Astrocyte of the spinal cord (primary cell): ENCODE measurements around the gene FLT4.
"Not testable (repeated sequence)": the region's sequence is repeated elsewhere in the genome, so short reads cannot be mapped to it uniquely, and the experiment has no call there.

Source experiments
- DNase-seq: peaks from one replicate; pipeline ENCODE4 v3.0.0; 2011; ENCODE audit warnings: low read depth, low spot score
- H3K4me3 ChIP-seq: 2 replicates; pipeline ENCODE4 v1.5.1; 2011; ENCODE audit warnings: low read depth, mild to moderate bottlenecking, low read length, moderate library complexity
- in situ Hi-C: cut with HindIII; loops from 2 replicates; pipeline ENCODE4 v1.10.0; 2017; ENCODE audit warnings: low sequenced_read_pairs
- TF ChIP-seq, protein P1 (sequence below): IDR thresholded peaks from 2 replicates; pipeline ENCODE4 v1.5.1; 2012; ENCODE audit warnings: low read depth, mild to moderate bottlenecking, low read length, inconsistent platforms

FLT4 gene

DNA sequence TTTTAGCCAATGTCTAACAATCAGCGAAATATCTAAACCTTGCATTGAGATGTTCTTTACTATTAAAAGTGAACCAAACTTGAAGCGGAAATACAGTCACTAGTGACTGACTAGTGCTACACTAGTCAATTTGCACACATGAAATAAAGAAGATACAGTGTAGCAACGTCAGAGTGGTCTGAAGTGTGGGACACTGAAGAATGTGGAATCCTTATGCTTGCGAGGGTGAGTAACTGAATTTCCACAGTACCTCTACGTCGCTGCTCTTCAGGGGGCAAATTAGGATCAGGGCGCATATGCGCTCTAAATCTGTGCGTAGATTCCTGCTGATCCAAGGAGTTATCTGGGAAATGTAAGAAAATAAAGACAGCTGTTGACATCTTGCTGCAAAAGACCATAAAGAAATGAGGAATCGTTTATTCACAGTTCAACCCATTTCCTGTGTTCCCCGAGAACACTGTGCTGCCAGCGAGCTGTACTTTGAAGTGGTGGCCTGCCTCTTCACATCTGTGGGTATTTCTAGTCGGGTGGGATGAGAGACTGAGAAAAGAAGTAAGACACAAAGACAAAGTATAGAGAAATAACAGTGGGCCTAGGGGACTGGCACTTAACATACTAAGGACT is 39.8 kb upstream of the FLT4 start:
- no peak overlapping the region for H3K4me3 ChIP-seq
- in situ Hi-C loops, result no loop called here
- no peak for DNase-seq
- TF ChIP-seq, protein P1, sequence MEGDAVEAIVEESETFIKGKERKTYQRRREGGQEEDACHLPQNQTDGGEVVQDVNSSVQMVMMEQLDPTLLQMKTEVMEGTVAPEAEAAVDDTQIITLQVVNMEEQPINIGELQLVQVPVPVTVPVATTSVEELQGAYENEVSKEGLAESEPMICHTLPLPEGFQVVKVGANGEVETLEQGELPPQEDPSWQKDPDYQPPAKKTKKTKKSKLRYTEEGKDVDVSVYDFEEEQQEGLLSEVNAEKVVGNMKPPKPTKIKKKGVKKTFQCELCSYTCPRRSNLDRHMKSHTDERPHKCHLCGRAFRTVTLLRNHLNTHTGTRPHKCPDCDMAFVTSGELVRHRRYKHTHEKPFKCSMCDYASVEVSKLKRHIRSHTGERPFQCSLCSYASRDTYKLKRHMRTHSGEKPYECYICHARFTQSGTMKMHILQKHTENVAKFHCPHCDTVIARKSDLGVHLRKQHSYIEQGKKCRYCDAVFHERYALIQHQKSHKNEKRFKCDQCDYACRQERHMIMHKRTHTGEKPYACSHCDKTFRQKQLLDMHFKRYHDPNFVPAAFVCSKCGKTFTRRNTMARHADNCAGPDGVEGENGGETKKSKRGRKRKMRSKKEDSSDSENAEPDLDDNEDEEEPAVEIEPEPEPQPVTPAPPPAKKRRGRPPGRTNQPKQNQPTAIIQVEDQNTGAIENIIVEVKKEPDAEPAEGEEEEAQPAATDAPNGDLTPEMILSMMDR, result no peak

DNA sequence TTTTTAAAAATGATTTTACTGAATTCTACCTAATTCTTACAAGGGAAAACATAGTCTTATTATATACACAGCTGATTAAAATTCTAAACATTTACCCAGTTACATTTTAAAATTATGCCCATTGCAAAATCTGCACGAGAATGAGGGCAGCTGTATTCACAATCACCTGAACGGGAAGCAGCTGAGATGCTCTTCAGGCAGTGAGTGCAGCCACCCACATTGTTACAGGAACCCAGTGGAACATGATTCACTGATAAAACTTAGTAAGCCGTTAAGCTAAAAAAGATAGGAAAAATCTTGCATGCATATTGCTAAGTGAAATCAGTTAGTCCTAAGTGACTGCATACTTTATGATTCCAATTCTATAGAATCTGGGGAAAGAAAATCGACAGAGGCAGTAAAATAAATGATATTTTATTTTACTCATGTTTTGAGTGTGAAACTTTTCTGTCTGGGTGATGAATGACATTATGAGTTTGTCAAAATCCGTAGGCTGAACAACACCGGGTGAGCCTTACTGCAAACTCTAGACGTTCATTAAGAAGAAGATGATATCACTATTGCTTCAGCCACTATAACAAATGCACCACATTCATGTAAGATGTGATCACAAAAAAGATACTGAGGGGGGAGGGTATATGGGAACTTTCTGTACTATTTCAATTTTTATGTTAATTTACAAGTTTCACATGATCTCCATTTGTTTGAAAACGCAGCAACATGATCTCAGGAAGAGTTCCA is 39.1 kb upstream of the FLT4 start:
- TF ChIP-seq, protein P1, result no peak
- in situ Hi-C loops, result no loop called here
- no peak for DNase-seq
- no peak overlapping the region for H3K4me3 ChIP-seq

DNA sequence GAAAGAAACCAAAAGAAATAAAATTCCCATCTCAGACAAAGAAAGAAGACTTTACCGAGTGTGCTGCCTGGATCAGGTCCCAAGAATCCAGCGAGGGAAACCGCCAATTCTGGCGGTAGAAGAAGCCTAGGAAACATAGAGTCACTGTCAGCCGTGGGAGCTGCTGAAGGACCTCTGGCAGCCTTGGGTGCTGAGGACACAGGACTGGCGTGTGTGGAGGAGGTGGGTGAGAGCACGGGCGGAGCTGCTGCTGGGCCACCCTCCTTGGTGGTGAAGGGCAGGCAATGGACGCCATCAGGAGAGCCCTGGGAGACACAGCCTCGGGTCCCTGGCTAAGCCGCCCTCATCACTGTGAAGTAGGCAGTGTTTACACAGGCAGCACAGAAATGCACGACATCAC is 37.4 kb upstream of the FLT4 start:
- H3K4me3 ChIP-seq, in situ Hi-C loops, DNase-seq: not testable (repeated sequence)

DNA sequence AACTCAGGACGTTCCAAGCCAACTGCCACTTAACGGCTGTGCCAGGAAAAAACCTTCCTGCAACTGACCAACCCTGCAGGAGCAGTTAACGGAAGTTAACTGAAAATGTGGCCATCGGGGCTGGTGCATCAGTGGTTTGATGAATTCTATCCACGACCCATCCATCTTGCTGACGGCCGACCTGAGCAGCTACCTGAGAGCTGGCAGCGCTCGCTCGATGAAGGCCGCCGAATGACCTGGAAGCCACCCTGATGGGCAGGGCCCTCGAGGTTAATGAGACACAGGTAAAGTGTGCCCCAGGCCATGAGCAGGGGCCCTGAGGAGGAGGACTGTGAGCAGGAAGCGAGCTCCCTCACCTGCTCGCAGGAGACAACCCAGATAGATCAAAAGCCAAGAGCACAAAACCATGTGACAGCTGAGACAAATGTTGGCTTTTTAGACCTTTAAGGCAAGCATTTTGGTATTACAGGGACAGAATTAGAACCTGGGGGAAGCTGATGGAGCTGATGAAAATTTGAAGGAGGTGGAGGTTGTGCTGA is 35.3 kb upstream of the FLT4 start:
- TF ChIP-seq, protein P1, result no peak
- no peak overlapping the region for H3K4me3 ChIP-seq
- DNase-seq, result no peak
- in situ Hi-C loops, result no loop called here

DNA sequence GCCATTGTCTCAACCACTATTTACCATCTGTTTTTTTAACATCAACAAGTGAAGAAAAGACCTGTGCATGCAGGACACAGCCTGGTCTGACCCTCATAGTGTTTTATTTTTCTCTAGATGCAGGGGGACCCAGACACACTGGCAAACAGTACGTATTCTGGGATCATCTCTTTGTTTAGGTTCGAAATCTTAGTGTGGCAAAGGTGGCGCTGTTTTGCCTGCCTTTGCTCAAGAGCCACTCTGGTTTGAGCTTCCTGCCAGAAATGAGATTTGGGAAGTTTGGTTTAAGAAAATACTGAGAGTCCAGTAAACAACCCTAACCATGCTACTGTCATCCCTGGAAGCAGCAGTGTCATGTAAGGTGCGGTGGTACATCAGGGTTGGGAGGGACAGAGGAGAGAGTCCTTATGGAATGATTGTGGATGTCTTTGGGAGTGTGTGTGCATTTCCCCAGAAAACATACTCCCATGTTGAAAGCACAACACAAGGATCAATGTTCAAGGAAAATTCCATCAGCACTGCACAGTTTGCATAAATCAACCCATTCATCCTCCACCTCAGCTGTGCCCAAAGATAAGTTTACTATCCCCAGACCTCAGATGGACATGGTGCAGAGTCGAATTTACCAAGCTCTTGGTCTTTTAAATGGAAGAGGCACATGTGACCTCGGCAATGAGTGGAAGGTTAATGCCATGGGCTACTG is 34.0 kb upstream of the FLT4 start:
- no peak for DNase-seq
- no peak overlapping the region for H3K4me3 ChIP-seq
- TF ChIP-seq, protein P1, result no peak
- in situ Hi-C loops, result no loop called here

DNA sequence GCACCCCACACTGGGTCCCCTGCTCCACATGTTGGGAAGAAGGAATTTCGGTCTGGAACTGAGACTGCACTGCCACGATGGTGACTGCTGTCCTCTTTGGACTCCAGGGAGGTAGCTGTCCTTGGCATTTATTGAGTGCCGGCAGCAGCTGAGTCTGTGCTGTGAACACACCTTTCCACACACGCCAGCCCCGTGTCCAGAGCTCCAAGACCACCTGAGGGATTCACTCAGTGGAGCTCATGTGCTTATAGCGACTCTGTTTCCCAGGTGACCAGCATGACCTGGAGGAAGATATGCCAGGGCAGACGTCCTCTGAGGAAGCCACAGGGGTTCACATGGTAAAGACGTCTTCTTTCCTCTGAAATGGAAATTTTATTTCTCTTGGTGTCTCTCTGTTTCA is 33.2 kb upstream of the FLT4 start:
- TF ChIP-seq, protein P1, result no peak
- no peak overlapping the region for H3K4me3 ChIP-seq
- no peak for DNase-seq
- in situ Hi-C loops, result no loop called here

DNA sequence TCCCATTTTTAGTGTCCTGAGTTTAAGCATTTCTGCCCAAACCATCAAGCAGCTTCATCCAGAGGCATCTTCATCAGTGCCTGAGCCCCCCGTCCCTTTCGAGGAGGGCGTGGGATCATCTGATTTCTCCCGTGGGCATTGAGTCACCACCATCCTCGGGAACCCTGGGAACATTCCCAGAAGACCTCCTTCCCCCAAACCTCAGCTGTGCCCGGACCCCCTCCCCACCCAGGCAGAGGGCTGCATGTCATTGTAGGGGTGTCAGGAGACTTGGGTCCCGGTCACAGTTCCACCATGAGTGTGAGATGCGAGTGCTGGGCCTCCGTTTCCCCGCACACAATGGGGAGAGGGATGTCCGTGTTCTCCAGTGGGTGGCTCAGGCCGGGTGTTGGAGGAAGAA is 32.6 kb upstream of the FLT4 start:
- DNase-seq, in situ Hi-C loops, H3K4me3 ChIP-seq: not testable (repeated sequence)

DNA sequence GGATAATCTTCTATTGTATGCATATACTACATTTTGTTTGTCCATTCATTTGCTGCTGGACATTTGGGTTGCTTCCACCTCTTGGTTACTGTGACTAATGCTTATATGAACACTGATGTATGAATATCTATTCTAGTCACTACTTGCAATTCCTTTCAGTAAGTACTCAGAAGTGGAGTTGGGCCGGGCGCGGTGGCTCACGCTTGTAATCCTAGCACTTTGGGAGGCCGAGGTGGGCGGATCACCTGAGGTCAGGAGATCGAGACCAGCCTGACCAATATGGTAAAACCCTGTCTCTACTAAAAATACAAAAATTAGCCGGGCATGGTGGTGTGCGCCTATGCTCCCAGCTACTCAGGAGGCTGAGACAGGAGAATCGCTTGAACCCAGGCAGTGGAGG is 28.9 kb upstream of the FLT4 start:
- DNase-seq, in situ Hi-C loops, H3K4me3 ChIP-seq: not testable (repeated sequence)
